IMR-90 (cell line): ENCODE results near the gene PRPF6. TPM values are rescaled to one million over a fixed set of nuclear protein-coding genes. Genes with fewer than 3 reads are reported as not detected.

Experiments used
- ATAC-seq: fragments of 200-7000 bp; cut with Tn5 transposase; 2 replicates; pipeline ENCODE4 v1.9.1; 2020; ENCODE audit warnings: low read depth, mild to moderate bottlenecking, moderate library complexity
- BruUV-seq: library from RNA; stranded (reverse); fragments of 400-500 nt; replicated peaks from 2 replicates; lab custom pipeline; 2021; lab: Mats Ljungman, UMichigan
- CTCF ChIA-PET: fragments of 300-600 bp; formaldehyde crosslinking; extraction: SDS; loops from one replicate; lab custom pipeline; 2021; ENCODE audit warnings: antibody characterized with exemption; lab: Yijun Ruan, JAX
- POLR2A ChIA-PET: fragments of 300-600 bp; sonication (Branson Sonifier 250); formaldehyde crosslinking; loops from one replicate; lab custom pipeline; 2022; ENCODE audit warnings: antibody characterized with exemption; ENCODE audit not compliant: unreplicated experiment; lab: Charles Lee
- DNase-seq: peaks from one replicate; pipeline ENCODE4 v3.0.0; 2013
- H2AFZ ChIP-seq: replicated peaks from 2 replicates; pipeline ENCODE3; 2013; ENCODE audit warnings: low read length, mild to moderate bottlenecking; ENCODE audit not compliant: poor library complexity
- H2AK5ac ChIP-seq: 2 replicates; pipeline ENCODE4 v1.6.1; 2013; ENCODE audit warnings: low read depth, low read length, inconsistent platforms
- H2AK9ac ChIP-seq: replicated peaks from 2 replicates; pipeline ENCODE3; 2013; ENCODE audit warnings: mild to moderate bottlenecking, low read depth, low read length, moderate library complexity; ENCODE audit not compliant: poor library complexity
- H2BK120ac ChIP-seq: 2 replicates; pipeline ENCODE4 v1.6.1; 2013; ENCODE audit warnings: low read depth, low read length, inconsistent platforms
- H2BK15ac ChIP-seq: 3 replicates; pipeline ENCODE4 v1.6.1; 2013; ENCODE audit warnings: low read depth, low read length, inconsistent platforms
- H2BK20ac ChIP-seq: 2 replicates; pipeline ENCODE4 v1.6.1; 2013; ENCODE audit warnings: low read depth, mild to moderate bottlenecking, inconsistent platforms, low read length, moderate library complexity
- H2BK5ac ChIP-seq: 2 replicates; pipeline ENCODE4 v1.6.1; 2013; ENCODE audit warnings: mild to moderate bottlenecking, low read depth, low read length, inconsistent platforms; ENCODE audit not compliant: poor library complexity, severe bottlenecking
- H3K14ac ChIP-seq: replicated peaks from 2 replicates; pipeline ENCODE4 v1.6.1; 2013; ENCODE audit warnings: low read depth, low read length, inconsistent platforms
- H3K18ac ChIP-seq: 2 replicates; pipeline ENCODE4 v1.6.1; 2013; ENCODE audit warnings: low read depth, low read length, control low read depth
- H3K23ac ChIP-seq: 2 replicates; pipeline ENCODE4 v1.6.1; 2013; ENCODE audit warnings: low read depth, low read length, inconsistent platforms
- H3K27ac ChIP-seq: 2 replicates; pipeline ENCODE4 v1.5.1; 2013; ENCODE audit warnings: mild to moderate bottlenecking, control low read depth, low read length; ENCODE audit not compliant: insufficient read depth
- H3K27me3 ChIP-seq: 2 replicates; pipeline ENCODE4 v1.6.1; 2013; ENCODE audit warnings: low read length; ENCODE audit not compliant: control insufficient read depth, insufficient read depth
- H3K36me3 ChIP-seq: 2 replicates; pipeline ENCODE4 v1.6.1; 2013; ENCODE audit warnings: low read length, mixed read lengths; ENCODE audit not compliant: control insufficient read depth, insufficient read depth
- H3K4ac ChIP-seq: 2 replicates; pipeline ENCODE4 v1.6.1; 2013; ENCODE audit warnings: low read depth, low read length, inconsistent platforms
- H3K4me1 ChIP-seq: 2 replicates; pipeline ENCODE4 v1.6.1; 2013; ENCODE audit warnings: low read length, mixed read lengths; ENCODE audit not compliant: control insufficient read depth, insufficient read depth
- H3K4me2 ChIP-seq: 2 replicates; pipeline ENCODE4 v1.6.1; 2013; ENCODE audit warnings: low read depth, mild to moderate bottlenecking, control low read depth, low read length, moderate library complexity
- H3K4me3 ChIP-seq: 2 replicates; pipeline ENCODE4 v1.5.1; 2013; ENCODE audit warnings: low read depth, mild to moderate bottlenecking, control low read depth, low read length, moderate library complexity; ENCODE audit not compliant: insufficient read depth
- H3K56ac ChIP-seq: 2 replicates; pipeline ENCODE4 v1.6.1; 2013; ENCODE audit warnings: low read length, inconsistent platforms; ENCODE audit not compliant: insufficient read depth; ENCODE audit errors: extremely low read depth
- H3K79me1 ChIP-seq, 2 experiments: 2 replicates each; pipeline ENCODE4 v1.6.1; 2013; ENCODE audit warnings: low read length in 2 of 2, inconsistent platforms in 1 of 2, low read depth in 1 of 2
- H3K9ac ChIP-seq: 2 replicates; pipeline ENCODE4 v1.6.1; 2013; ENCODE audit warnings: low read depth, low read length, control low read depth
- H3K9me1 ChIP-seq: 2 replicates; pipeline ENCODE4 v1.6.1; 2013; ENCODE audit warnings: low read length, inconsistent platforms; ENCODE audit not compliant: insufficient read depth
- H3K9me3 ChIP-seq: 2 replicates; pipeline ENCODE4 v1.6.1; 2013; ENCODE audit warnings: low read length; ENCODE audit not compliant: control insufficient read depth, insufficient read depth
- H4K20me1 ChIP-seq: 2 replicates; pipeline ENCODE4 v1.6.1; 2013; ENCODE audit warnings: low read length, inconsistent platforms; ENCODE audit not compliant: insufficient read depth
- H4K5ac ChIP-seq: 2 replicates; pipeline ENCODE4 v1.6.1; 2013; ENCODE audit warnings: mild to moderate bottlenecking, low read depth, low read length, control low read depth
- H4K8ac ChIP-seq, 2 experiments: 2 replicates each; pipeline ENCODE4 v1.6.1; 2013; ENCODE audit warnings: low read depth in 2 of 2, low read length in 2 of 2, control low read depth in 1 of 2, inconsistent platforms in 1 of 2
- H4K91ac ChIP-seq: 2 replicates; pipeline ENCODE4 v1.6.1; 2013; ENCODE audit warnings: low read depth, low read length, inconsistent platforms; ENCODE audit not compliant: insufficient read depth
- CEBPB ChIP-seq: IDR thresholded peaks from 2 replicates; pipeline ENCODE4 v1.6.1; 2012; ENCODE audit warnings: low read depth, low read length, improper control_type of control experiment
- ELK1 ChIP-seq: fragments of 150-350 bp; IDR thresholded peaks from 2 replicates; pipeline ENCODE4 v1.6.1; 2016; ENCODE audit warnings: low read depth, mild to moderate bottlenecking, low read length, moderate library complexity, borderline replicate concordance
- FOS ChIP-seq: fragments of 150-350 bp; IDR thresholded peaks from 2 replicates; pipeline ENCODE4 v1.6.1; 2016; ENCODE audit warnings: low read depth, low read length
- MAFK ChIP-seq: IDR thresholded peaks from 2 replicates; pipeline ENCODE4 v1.6.1; 2012; ENCODE audit warnings: low read depth, low read length, improper control_type of control experiment
- MAZ ChIP-seq: IDR thresholded peaks from 2 replicates; pipeline ENCODE4 v1.6.1; 2012; ENCODE audit warnings: low read depth, mild to moderate bottlenecking, low read length, improper control_type of control experiment, moderate library complexity, borderline replicate concordance
- MXI1 ChIP-seq: IDR thresholded peaks from 2 replicates; pipeline ENCODE4 v1.6.1; 2012; ENCODE audit warnings: low read depth, mild to moderate bottlenecking, low read length, moderate library complexity, borderline replicate concordance
- NFE2L2 ChIP-seq: fragments of 150-350 bp; IDR thresholded peaks from 2 replicates; pipeline ENCODE4 v1.6.1; 2016; ENCODE audit warnings: low read depth, mild to moderate bottlenecking, low read length
- POLR2A ChIP-seq: IDR thresholded peaks from 2 replicates; pipeline ENCODE4 v1.6.1; 2012; ENCODE audit warnings: mild to moderate bottlenecking, low read depth, low read length
- RAD21 ChIP-seq: IDR thresholded peaks from 2 replicates; pipeline ENCODE4 v1.6.1; 2012; ENCODE audit warnings: low read length, improper control_type of control experiment
- RCOR1 ChIP-seq: IDR thresholded peaks from 2 replicates; pipeline ENCODE4 v1.6.1; 2012; ENCODE audit warnings: mild to moderate bottlenecking, low read length, improper control_type of control experiment; ENCODE audit not compliant: insufficient replicate concordance
- SMC3 ChIP-seq: fragments of 150-350 bp; IDR thresholded peaks from 2 replicates; pipeline ENCODE4 v1.6.1; 2016; ENCODE audit warnings: low read depth, mild to moderate bottlenecking, antibody characterized with exemption, low read length, moderate library complexity
- WGBS, 2 experiments: methylation state at CpG; one replicate each; pipeline versions ENCODE4 v1.1.5 to v1.1.7; 2013; ENCODE audit warnings: missing lambda C conversion rate in 2 of 2; ENCODE audit not compliant: insufficient read length in 1 of 2; ENCODE audit errors: extremely low coverage in 2 of 2; 5-methylcytosine and 5-hydroxymethylcytosine counted together
- dilution Hi-C: fragments of 300-500 bp; cut with HindIII; formaldehyde crosslinking; loops from one replicate; pipeline ENCODE4 v1.14.3; 2018; ENCODE audit warnings: low sequenced_read_pairs; ENCODE audit not compliant: unreplicated experiment
- in situ Hi-C: fragments of 300-500 bp; cut with MboI; formaldehyde crosslinking; loops from 3 replicates; pipeline ENCODE4 v1.14.3; 2019; ENCODE audit warnings: low sequenced_read_pairs, inconsistent platforms, mixed read lengths
- intact Hi-C: fragments of 100-400 bp; cut with micrococcal nuclease; formaldehyde crosslinking; loops from 2 replicates; pipeline ENCODE4 v1.10.0; 2022
- polyA plus RNA-seq, 3 experiments: library from polyadenylated mRNA; depleted of rRNA; stranded (reverse); fragments of >200 nt; gene quantifications; 2 replicates each; pipeline ENCODE4 v1.2.3, GENCODE V29; 2012; ENCODE audit warnings: low replicate concordance in 1 of 3
- total RNA-seq: library from RNA; depleted of rRNA; stranded (reverse); fragments of >200 nt; gene quantifications from 2 replicates; pipeline ENCODE4 v1.2.3, GENCODE V29; 2012
- TF ChIP-seq, protein P1 (sequence below): conservative IDR thresholded peaks from 2 replicates; pipeline ENCODE4 v1.5.1; 2012; ENCODE audit warnings: mild to moderate bottlenecking, low read depth, low read length, improper control_type of control experiment
- TF ChIP-seq, protein P2 (sequence below): fragments of 150-350 bp; IDR thresholded peaks from 2 replicates; pipeline ENCODE4 v1.6.1; 2017; ENCODE audit warnings: mild to moderate bottlenecking, antibody characterized with exemption, low read length, low read depth

PRPF6 gene
- total and polyA plus RNA-seq, 2 of the 4 experiments (the other 2 are of a cell fraction) = 43.5 to 71.3 TPM

- no TSS peak for BruUV-seq
- H3K18ac ChIP-seq = no peak overlapping the region
- peaks cover 35% of the 10 kb centered on the region for H3K36me3 ChIP-seq
- H3K4me3 ChIP-seq = no peak overlapping the region
- DNase-seq = no peak
- no peak overlapping the region for H2BK15ac ChIP-seq
- no peak overlapping the region for H2BK5ac ChIP-seq
- in situ Hi-C loops (no loop called here), intact Hi-C loops (no loop called here), dilution Hi-C loops (no loop called here)
- H2BK20ac ChIP-seq = no peak overlapping the region
- H2AK9ac ChIP-seq = no peak overlapping the region
- H3K9ac ChIP-seq = no peak overlapping the region
- no peaks in the 10 kb centered on the region for H3K9me3 ChIP-seq
- H3K27ac ChIP-seq = no peak overlapping the region
- no peak overlapping the region for H4K8ac ChIP-seq
- 77% methylated on average over 20 of the region's 27 CpGs; no CpG with 5 or more reads in 1 of the 2 experiments for WGBS, 2 experiments
- ChIA-PET CTCF (no interaction called here), POLR2A (no interaction called here)
- peaks cover 99% of the 10 kb centered on the region for H4K20me1 ChIP-seq
- peaks cover 29% of the 10 kb centered on the region for H3K4me1 ChIP-seq
- ATAC-seq = no peak
- H2AK5ac ChIP-seq = no peak overlapping the region
- no peak for TF ChIP-seq RAD21
- no peak for TF ChIP-seq MAFK
- TF ChIP-seq ELK1 = no peak
- TF ChIP-seq, protein P1, sequence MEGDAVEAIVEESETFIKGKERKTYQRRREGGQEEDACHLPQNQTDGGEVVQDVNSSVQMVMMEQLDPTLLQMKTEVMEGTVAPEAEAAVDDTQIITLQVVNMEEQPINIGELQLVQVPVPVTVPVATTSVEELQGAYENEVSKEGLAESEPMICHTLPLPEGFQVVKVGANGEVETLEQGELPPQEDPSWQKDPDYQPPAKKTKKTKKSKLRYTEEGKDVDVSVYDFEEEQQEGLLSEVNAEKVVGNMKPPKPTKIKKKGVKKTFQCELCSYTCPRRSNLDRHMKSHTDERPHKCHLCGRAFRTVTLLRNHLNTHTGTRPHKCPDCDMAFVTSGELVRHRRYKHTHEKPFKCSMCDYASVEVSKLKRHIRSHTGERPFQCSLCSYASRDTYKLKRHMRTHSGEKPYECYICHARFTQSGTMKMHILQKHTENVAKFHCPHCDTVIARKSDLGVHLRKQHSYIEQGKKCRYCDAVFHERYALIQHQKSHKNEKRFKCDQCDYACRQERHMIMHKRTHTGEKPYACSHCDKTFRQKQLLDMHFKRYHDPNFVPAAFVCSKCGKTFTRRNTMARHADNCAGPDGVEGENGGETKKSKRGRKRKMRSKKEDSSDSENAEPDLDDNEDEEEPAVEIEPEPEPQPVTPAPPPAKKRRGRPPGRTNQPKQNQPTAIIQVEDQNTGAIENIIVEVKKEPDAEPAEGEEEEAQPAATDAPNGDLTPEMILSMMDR = no peak
- TF ChIP-seq RCOR1 = no peak
- no peak for TF ChIP-seq NFE2L2
- TF ChIP-seq FOS = no peak
- no peak for TF ChIP-seq MAZ
- TF ChIP-seq SMC3 = no peak
- TF ChIP-seq MXI1 = no peak
- TF ChIP-seq CEBPB = no peak
- TF ChIP-seq POLR2A = no peak
- TF ChIP-seq, protein P2, sequence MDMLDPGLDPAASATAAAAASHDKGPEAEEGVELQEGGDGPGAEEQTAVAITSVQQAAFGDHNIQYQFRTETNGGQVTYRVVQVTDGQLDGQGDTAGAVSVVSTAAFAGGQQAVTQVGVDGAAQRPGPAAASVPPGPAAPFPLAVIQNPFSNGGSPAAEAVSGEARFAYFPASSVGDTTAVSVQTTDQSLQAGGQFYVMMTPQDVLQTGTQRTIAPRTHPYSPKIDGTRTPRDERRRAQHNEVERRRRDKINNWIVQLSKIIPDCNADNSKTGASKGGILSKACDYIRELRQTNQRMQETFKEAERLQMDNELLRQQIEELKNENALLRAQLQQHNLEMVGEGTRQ = no peak
- H3K23ac ChIP-seq = no peak overlapping the region
- no peak overlapping the region for H3K56ac ChIP-seq
- peaks cover 22% of the 10 kb centered on the region for H3K9me1 ChIP-seq
- no peak overlapping the region for H2BK120ac ChIP-seq
- no peaks in the 10 kb centered on the region for H3K27me3 ChIP-seq
- no peak overlapping the region for H3K4ac ChIP-seq
- no peak overlapping the region for H4K91ac ChIP-seq
- no peak overlapping the region for H3K4me2 ChIP-seq
- no peak overlapping the region for H3K14ac ChIP-seq
- no peak overlapping the region for H4K5ac ChIP-seq
- H3K79me1 ChIP-seq = peaks cover 18 to 91% of the 10 kb centered on the region in 2 experiments; a peak in 3 of 4 replicates
- H2AFZ ChIP-seq = no peak overlapping the region
These were observed 33.1 kb upstream of the PRPF6 start for GRCh38 chr20:63947638-63948456.
